Osteoblast (primary cell): ENCODE measurements around the gene ZBTB7B. TPM values are rescaled to one million over a fixed set of nuclear protein-coding genes. Genes with fewer than 3 reads are reported as not detected.

ENCODE experiments used
- DNase-seq: peaks from one replicate; pipeline ENCODE4 v3.0.0; 2011; ENCODE audit warnings: low spot score, mixed read lengths; ENCODE audit not compliant: insufficient read length; ENCODE audit errors: missing footprints
- H2AFZ ChIP-seq: 2 replicates; pipeline ENCODE4 v1.6.0; 2011; ENCODE audit warnings: mild to moderate bottlenecking, low read length
- H3K27ac ChIP-seq: 2 replicates; pipeline ENCODE4 v1.5.1; 2011; ENCODE audit warnings: mild to moderate bottlenecking, low read depth, low read length, moderate library complexity
- H3K27me3 ChIP-seq: 2 replicates; pipeline ENCODE4 v1.6.0; 2012; ENCODE audit warnings: mild to moderate bottlenecking, control low read depth, inconsistent platforms, low read length, moderate library complexity; ENCODE audit not compliant: insufficient read depth
- H3K36me3 ChIP-seq: 2 replicates; pipeline ENCODE4 v1.5.1; 2011; ENCODE audit warnings: mild to moderate bottlenecking, low read length, control low read depth, moderate library complexity; ENCODE audit not compliant: insufficient read depth
- H3K4me1 ChIP-seq: 2 replicates; pipeline ENCODE4 v1.5.1; 2011; ENCODE audit warnings: mild to moderate bottlenecking, low read length, control low read depth, moderate library complexity; ENCODE audit not compliant: insufficient read depth
- H3K4me2 ChIP-seq: 2 replicates; pipeline ENCODE4 v1.6.0; 2011; ENCODE audit warnings: mild to moderate bottlenecking, low read length; ENCODE audit not compliant: insufficient read depth
- H3K4me3 ChIP-seq: fragments of 200-600 bp; sonication (generic); 3 replicates; pipeline ENCODE4 v1.5.1; 2012; ENCODE audit warnings: mild to moderate bottlenecking, low read length, inconsistent platforms; ENCODE audit not compliant: insufficient read depth
- H3K79me2 ChIP-seq: 2 replicates; pipeline ENCODE4 v1.6.0; 2012; ENCODE audit warnings: mild to moderate bottlenecking, low read length, control low read depth, inconsistent platforms; ENCODE audit not compliant: insufficient read depth
- H3K9me3 ChIP-seq: 2 replicates; pipeline ENCODE4 v1.5.1; 2011; ENCODE audit warnings: low read depth, low read length, control low read depth
- H4K20me1 ChIP-seq: 2 replicates; pipeline ENCODE4 v1.6.0; 2012; ENCODE audit warnings: mild to moderate bottlenecking, low read length, control low read depth; ENCODE audit not compliant: insufficient read depth
- CTCF ChIP-seq: IDR thresholded peaks from 2 replicates; pipeline ENCODE4 v1.5.1; 2011; ENCODE audit warnings: mild to moderate bottlenecking, low read depth, low read length, moderate library complexity; ENCODE audit errors: extremely low read depth
- total RNA-seq: library from RNA; depleted of rRNA; stranded (reverse); fragments of >200 nt; gene quantifications from 2 replicates; pipeline ENCODE4 v1.2.3, GENCODE V29; 2012

ZBTB7B gene
- total RNA-seq, 1 donor, result 23.5 TPM

GRCh38 chr1:154999571-155000410 is 2.8 kb upstream of the ZBTB7B start:
- H3K36me3 ChIP-seq, result no peaks in the 10 kb centered on the region
- H3K79me2 ChIP-seq, result peaks cover 22% of the 10 kb centered on the region
- peak overlapping the region; percentile 87 for H3K4me2 ChIP-seq
- H4K20me1 ChIP-seq, result peaks cover 4% of the 10 kb centered on the region
- no peaks in the 10 kb centered on the region for H3K9me3 ChIP-seq
- H3K4me1 ChIP-seq, result peaks cover 23% of the 10 kb centered on the region
- H2AFZ ChIP-seq, result peak overlapping the region; percentile 51
- DNase-seq, result peak; percentile 80
- no peaks in the 10 kb centered on the region for H3K27me3 ChIP-seq
- no peak for TF ChIP-seq CTCF
- peak overlapping the region; percentile 67 for H3K4me3 ChIP-seq
- H3K27ac ChIP-seq, result no peak overlapping the region

- H3K9me3 ChIP-seq, result no peaks in the 10 kb centered on the region
- H3K4me2 ChIP-seq, result peak overlapping the region; percentile 87
- TF ChIP-seq CTCF, result no peak
- H3K36me3 ChIP-seq, result no peaks in the 10 kb centered on the region
- no peak for DNase-seq
- H3K4me1 ChIP-seq, result peaks cover 29% of the 10 kb centered on the region
- H4K20me1 ChIP-seq, result peaks cover 6% of the 10 kb centered on the region
- no peaks in the 10 kb centered on the region for H3K27me3 ChIP-seq
- H3K79me2 ChIP-seq, result peaks cover 28% of the 10 kb centered on the region
- H2AFZ ChIP-seq, result peak overlapping the region; percentile 51
- no peak overlapping the region for H3K27ac ChIP-seq
- H3K4me3 ChIP-seq, result peak overlapping the region; percentile 90
Observed at GRCh38 chr1:155000411-155000725, 2.2 kb upstream of the ZBTB7B start.

- no peaks in the 10 kb centered on the region for H3K9me3 ChIP-seq
- H3K4me2 ChIP-seq, result peak overlapping the region; percentile 87
- peaks cover 33% of the 10 kb centered on the region for H3K79me2 ChIP-seq
- peaks cover 7% of the 10 kb centered on the region for H4K20me1 ChIP-seq
- H3K27ac ChIP-seq, result peak overlapping the region; percentile 65
- H2AFZ ChIP-seq, result peak overlapping the region; percentile 81
- no peaks in the 10 kb centered on the region for H3K27me3 ChIP-seq
- peak; percentile 99 for DNase-seq
- no peak for TF ChIP-seq CTCF
- H3K36me3 ChIP-seq, result no peaks in the 10 kb centered on the region
- peak overlapping the region; percentile 90 for H3K4me3 ChIP-seq
- H3K4me1 ChIP-seq, result peaks cover 34% of the 10 kb centered on the region
Observed at GRCh38 chr1:155000726-155001424, 1.7 kb upstream of the ZBTB7B start.

GRCh38 chr1:155001425-155001674 is 1.3 kb upstream of the ZBTB7B start:
- Histone ChIP-seq H3K4me3 (peak overlapping the region; percentile 90), H2AFZ (peak overlapping the region; percentile 60), H3K36me3 (no peaks in the 10 kb centered on the region), H3K9me3 (no peaks in the 10 kb centered on the region), H3K4me2 (peak overlapping the region; percentile 87), H3K79me2 (peaks cover 37% of the 10 kb centered on the region), H3K27ac (peak overlapping the region; percentile 65), H4K20me1 (peaks cover 12% of the 10 kb centered on the region), H3K4me1 (peaks cover 38% of the 10 kb centered on the region), H3K27me3 (no peaks in the 10 kb centered on the region)
- DNase-seq, result no peak
- TF ChIP-seq CTCF, result no peak
